Loucy (cell line): ENCODE measurements around the gene SNX27.

Source experiments
- H2AFZ ChIP-seq: fragments of 200-600 bp; sonication (generic); 2 replicates; pipeline ENCODE4 v1.6.0; 2016; ENCODE audit warnings: antibody characterized with exemption, mild to moderate bottlenecking, low read length, moderate library complexity
- H3F3A ChIP-seq: fragments of 200-600 bp; 2 replicates; pipeline ENCODE4 v1.6.0; 2016; ENCODE audit warnings: antibody characterized with exemption, low read depth, mild to moderate bottlenecking
- H3K27me3 ChIP-seq: fragments of 200-600 bp; sonication (generic); 2 replicates; pipeline ENCODE4 v1.6.1; 2014; ENCODE audit warnings: low read length, mild to moderate bottlenecking; ENCODE audit not compliant: insufficient read depth, poor library complexity, severe bottlenecking
- H3K36me3 ChIP-seq: fragments of 200-600 bp; sonication (generic); 2 replicates; pipeline ENCODE4 v1.6.1; 2016; ENCODE audit warnings: low read length; ENCODE audit not compliant: insufficient read depth
- H3K4me1 ChIP-seq: fragments of 200-600 bp; sonication (generic); 2 replicates; pipeline ENCODE4 v1.5.1; 2014; ENCODE audit warnings: low read length, mild to moderate bottlenecking; ENCODE audit not compliant: insufficient read depth, poor library complexity, severe bottlenecking
- H3K4me2 ChIP-seq: fragments of 200-600 bp; sonication (generic); 2 replicates; pipeline ENCODE4 v1.6.0; 2014; ENCODE audit warnings: antibody characterized with exemption, low read length, low read depth, mild to moderate bottlenecking; ENCODE audit not compliant: poor library complexity, severe bottlenecking
- H3K4me3 ChIP-seq: fragments of 200-600 bp; sonication (generic); 2 replicates; pipeline ENCODE4 v1.5.1; 2014; ENCODE audit warnings: low read length, mild to moderate bottlenecking, mixed read lengths; ENCODE audit not compliant: poor library complexity, severe bottlenecking
- H3K79me2 ChIP-seq: fragments of 200-600 bp; sonication (generic); 2 replicates; pipeline ENCODE4 v1.6.1; 2014; ENCODE audit warnings: low read length; ENCODE audit not compliant: insufficient read depth
- H3K9ac ChIP-seq: fragments of 200-600 bp; sonication (generic); 2 replicates; pipeline ENCODE4 v1.6.0; 2014; ENCODE audit warnings: mild to moderate bottlenecking, low read depth, low read length, moderate library complexity; ENCODE audit not compliant: poor library complexity, severe bottlenecking
- H3K9me2 ChIP-seq: fragments of 200-600 bp; sonication (generic); replicated peaks from 2 replicates; pipeline ENCODE4 v1.6.1; 2016; ENCODE audit warnings: low read depth, low read length, mixed read lengths
- H3K9me3 ChIP-seq: fragments of 200-600 bp; sonication (generic); 2 replicates; pipeline ENCODE4 v1.6.1; 2014; ENCODE audit warnings: mild to moderate bottlenecking, antibody characterized with exemption, low read length, low read depth; ENCODE audit not compliant: insufficient read depth
- H4K20me1 ChIP-seq: fragments of 200-600 bp; sonication (generic); 2 replicates; pipeline ENCODE4 v1.6.0; 2014; ENCODE audit warnings: antibody characterized with exemption, low read length, mild to moderate bottlenecking; ENCODE audit not compliant: insufficient read depth, poor library complexity, severe bottlenecking
- CTCF ChIP-seq: fragments of 200-600 bp; sonication (generic); conservative IDR thresholded peaks from 2 replicates; pipeline ENCODE4 v1.5.1; 2014; ENCODE audit warnings: mild to moderate bottlenecking, antibody characterized with exemption, low read length
- EZH2phosphoT487 ChIP-seq: fragments of 200-600 bp; IDR thresholded peaks from 2 replicates; pipeline ENCODE4 v1.6.1; 2018; ENCODE audit warnings: antibody characterized with exemption, mild to moderate bottlenecking, moderate library complexity, borderline replicate concordance

SNX27 gene

DNA sequence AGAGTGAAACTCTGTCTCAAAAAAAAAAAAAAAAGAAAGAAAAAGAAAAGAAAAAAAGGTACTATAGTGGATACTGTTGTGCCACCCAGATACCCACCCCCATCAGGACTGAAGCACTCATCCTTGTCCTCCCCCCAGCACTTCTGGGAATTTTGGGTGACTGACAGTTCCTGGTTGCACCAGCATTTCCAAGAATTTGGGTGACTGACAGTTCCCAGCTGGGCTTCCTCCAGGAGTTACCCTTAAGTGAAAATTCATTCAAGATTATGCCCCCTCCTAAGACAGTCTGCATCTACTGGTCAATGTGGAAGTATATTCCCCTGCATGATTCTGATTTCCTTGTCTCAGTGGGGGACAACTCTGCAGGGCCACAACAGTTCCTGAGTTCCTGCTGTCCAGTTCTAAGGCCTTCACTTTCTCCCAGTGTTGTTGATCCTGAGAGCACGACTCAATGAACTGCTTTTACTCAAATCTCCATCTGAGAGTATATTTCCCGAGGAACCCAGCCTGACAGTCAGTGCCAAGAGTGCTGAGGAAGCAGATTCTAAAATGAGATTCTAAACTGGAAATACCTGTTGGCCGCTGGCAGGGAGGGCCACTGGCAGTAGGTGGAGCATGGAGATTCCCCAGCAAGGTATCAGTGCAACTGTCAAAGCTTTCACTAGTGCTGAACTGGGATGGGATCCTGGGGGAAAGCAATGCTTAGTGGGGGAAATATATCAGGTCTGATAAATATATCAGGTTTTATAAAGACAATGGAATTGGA lies 127.9 kb downstream of the SNX27 start:
- Histone ChIP-seq H3K27me3 (peaks cover 8% of the 10 kb centered on the region), H3K79me2 (no peaks in the 10 kb centered on the region), H3K9me2 (no peaks in the 10 kb centered on the region), H4K20me1 (no peaks in the 10 kb centered on the region), H3K4me3 (no peak overlapping the region), H3K4me2 (no peak overlapping the region), H2AFZ (no peak overlapping the region), H3K4me1 (no peaks in the 10 kb centered on the region), H3K9ac (no peak overlapping the region), H3F3A (no peaks in the 10 kb centered on the region), H3K9me3 (no peaks in the 10 kb centered on the region; the same call in 1 of the 2 replicates), H3K36me3 (no peaks in the 10 kb centered on the region)
- TF ChIP-seq EZH2phosphoT487 (no peak), CTCF (no peak)

DNA sequence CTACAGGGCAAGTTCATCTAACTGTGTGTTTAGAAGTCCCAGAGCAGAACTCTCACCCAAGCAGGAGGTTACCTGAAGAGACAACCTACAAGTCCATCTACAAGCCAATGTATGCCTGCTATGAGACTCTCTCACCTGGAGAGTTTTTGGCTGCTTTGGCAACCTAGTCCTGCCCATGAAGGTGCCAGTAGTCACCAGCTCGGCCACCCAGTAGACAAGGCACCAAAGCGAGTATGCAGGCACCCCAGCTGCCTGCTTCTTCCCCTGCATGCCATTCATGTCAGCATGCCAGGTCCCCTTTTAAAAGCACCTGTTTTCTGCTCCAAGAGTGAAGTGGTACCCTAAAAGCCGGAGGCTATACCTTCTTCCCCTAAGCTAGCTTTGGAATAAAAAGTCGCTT lies 129.7 kb downstream of the SNX27 start:
- no peaks in the 10 kb centered on the region for H3F3A ChIP-seq
- TF ChIP-seq EZH2phosphoT487 (no peak), CTCF (no peak)
- peaks cover 8% of the 10 kb centered on the region for H3K27me3 ChIP-seq
- H3K9ac ChIP-seq = no peak overlapping the region
- H3K9me3 ChIP-seq = no peaks in the 10 kb centered on the region; the same call in 1 of the 2 replicates
- no peaks in the 10 kb centered on the region for H3K9me2 ChIP-seq
- no peak overlapping the region for H2AFZ ChIP-seq
- no peak overlapping the region for H3K4me3 ChIP-seq
- H4K20me1 ChIP-seq = no peaks in the 10 kb centered on the region
- no peak overlapping the region for H3K4me2 ChIP-seq
- no peaks in the 10 kb centered on the region for H3K79me2 ChIP-seq
- H3K36me3 ChIP-seq = no peaks in the 10 kb centered on the region
- H3K4me1 ChIP-seq = no peaks in the 10 kb centered on the region
